Nucleus accumbens (tissue), 56 donors: ENCODE measurements around the gene CBX7.
A peak's percentile ranks its signal among the peaks of the same experiment; 100 is the strongest.

ENCODE experiments used
- DNase-seq, 56 donors: peaks; one replicate each; lab custom pipeline; 2025; lab: John Stamatoyannopoulos, UW

Gene CBX7

GRCh38 chr22:39130152-39130704 lies 22.3 kb downstream of the CBX7 start:
- no peak for DNase-seq

GRCh38 chr22:39129746-39130145 lies 22.7 kb downstream of the CBX7 start:
- no peak for DNase-seq

DNA sequence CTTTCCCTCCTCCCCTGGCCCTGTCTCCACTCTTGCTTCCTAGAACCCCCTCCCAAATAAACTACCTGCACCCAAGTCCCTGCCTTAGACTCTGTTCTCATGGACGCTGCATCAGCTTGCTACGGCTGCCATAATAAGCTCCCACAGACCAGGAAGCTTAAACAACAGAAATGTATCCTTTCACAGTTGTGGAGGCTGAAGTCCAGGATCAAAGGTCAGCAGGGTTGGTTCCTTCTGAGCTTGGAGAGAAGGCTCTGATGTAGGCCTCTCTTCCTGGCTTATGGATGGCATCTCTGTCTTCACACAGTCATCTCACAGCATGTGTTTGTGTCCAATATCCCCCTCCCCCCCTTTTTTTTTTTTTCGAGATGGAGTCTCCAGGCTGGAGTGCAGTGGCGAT lies 23.4 kb downstream of the CBX7 start:
- no peak for DNase-seq

DNA sequence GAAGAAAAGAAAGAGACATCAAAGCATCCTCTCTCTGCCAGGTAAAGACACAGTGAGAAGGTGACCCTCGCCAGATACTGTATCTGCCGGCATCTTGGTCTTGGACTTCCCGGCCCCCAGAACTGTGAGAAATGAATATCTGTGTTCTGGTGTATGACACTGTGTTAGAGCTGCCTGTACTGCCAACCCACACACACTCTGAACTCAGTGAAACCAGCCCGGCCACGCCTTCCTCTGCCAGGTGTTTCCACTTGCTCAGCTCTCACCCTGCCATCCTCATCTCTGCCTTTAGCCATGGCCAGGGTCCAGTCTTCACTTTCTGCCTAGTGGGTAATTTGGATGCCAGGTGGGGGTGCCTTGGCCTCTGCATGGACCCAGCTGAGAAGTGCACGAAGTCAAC lies 24.0 kb downstream of the CBX7 start:
- DNase-seq = no peak

GRCh38 chr22:39125622-39126021 lies 26.9 kb downstream of the CBX7 start:
- no peak for DNase-seq

DNA sequence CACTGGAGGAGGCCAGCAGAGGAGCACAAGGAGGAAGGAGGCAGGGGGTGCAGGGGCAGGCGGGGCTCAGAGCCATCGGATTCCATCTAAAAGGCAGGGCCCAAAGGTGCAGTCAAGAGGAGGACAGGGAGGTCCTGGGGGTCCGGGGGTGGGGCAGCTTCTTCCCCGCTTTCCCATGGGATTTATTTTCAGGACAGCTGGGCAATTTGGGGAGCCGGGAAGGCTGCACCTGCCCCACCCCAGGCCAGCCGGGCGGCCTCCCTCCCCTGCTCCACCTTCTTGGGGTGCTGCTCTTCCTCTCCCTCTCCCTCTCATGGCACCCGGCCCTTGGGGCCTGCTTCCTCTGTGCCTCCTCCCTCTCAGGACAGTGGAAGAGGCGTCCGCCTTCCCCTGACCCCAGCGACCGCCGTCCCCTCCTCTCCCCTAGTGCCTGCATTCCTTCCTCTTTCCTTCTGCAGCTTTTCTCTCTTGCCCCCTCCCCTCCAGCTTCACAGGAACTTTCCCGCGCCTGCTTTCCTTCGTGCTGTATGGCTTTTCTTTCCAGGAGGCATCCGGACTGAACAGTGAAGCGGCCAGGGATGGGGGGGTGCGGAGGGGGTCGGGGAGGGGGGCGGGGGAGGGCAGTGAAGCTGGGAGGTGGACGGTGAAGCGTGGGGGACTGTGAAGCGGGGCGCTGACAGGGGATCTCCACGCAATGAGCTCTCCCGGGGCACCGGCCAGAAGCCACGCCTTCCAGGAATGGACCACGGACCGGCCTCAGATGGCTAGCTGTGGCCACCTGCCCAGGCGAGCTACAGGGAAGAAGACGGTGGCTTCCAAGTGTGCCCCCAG lies 28.5 kb downstream of the CBX7 start:
- DNase-seq = no peak

GRCh38 chr22:39122772-39123470 lies 29.6 kb downstream of the CBX7 start:
- no peak for DNase-seq

GRCh38 chr22:39120983-39121382 lies 31.5 kb downstream of the CBX7 start:
- DNase-seq = no peak

GRCh38 chr22:39117585-39118191 lies 34.8 kb downstream of the CBX7 start:
- DNase-seq = peak in 2 of 56 donors; percentile 17 to 50

DNA sequence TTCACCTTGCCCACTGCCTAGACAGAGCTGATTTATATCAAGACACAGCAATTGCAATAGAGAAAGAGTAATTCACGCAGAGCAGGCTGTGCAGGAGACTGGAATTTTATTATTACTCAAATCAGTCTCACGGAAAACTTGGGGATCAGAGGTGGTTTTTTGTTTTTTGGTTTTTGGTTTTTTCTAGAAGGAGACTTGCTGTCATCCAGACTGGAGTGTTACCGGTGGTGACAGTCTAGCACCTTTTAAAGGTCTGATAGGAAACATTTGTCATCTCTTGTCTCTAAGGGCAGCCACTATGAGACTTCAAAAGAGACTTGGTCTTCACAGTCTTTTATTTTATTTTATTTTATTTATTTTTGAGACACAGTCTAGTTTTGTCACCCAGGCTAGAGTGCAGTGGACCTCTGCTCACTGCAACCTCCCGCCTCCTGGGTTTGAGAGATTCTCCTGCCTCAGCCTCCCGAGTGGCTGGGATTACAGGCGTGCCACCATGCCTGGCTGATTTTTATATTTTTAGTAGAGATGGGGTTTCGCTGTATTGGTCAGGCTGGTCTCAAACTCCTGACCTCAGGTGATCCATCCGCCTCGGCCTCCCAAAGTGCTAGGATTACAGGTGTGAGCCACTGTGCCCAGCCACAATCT lies 36.4 kb downstream of the CBX7 start:
- DNase-seq = no peak

- no peak for DNase-seq
These were observed 36.9 kb downstream of the CBX7 start for GRCh38 chr22:39115570-39115969.

GRCh38 chr22:39114112-39114511 lies 38.4 kb downstream of the CBX7 start:
- no peak for DNase-seq

DNA sequence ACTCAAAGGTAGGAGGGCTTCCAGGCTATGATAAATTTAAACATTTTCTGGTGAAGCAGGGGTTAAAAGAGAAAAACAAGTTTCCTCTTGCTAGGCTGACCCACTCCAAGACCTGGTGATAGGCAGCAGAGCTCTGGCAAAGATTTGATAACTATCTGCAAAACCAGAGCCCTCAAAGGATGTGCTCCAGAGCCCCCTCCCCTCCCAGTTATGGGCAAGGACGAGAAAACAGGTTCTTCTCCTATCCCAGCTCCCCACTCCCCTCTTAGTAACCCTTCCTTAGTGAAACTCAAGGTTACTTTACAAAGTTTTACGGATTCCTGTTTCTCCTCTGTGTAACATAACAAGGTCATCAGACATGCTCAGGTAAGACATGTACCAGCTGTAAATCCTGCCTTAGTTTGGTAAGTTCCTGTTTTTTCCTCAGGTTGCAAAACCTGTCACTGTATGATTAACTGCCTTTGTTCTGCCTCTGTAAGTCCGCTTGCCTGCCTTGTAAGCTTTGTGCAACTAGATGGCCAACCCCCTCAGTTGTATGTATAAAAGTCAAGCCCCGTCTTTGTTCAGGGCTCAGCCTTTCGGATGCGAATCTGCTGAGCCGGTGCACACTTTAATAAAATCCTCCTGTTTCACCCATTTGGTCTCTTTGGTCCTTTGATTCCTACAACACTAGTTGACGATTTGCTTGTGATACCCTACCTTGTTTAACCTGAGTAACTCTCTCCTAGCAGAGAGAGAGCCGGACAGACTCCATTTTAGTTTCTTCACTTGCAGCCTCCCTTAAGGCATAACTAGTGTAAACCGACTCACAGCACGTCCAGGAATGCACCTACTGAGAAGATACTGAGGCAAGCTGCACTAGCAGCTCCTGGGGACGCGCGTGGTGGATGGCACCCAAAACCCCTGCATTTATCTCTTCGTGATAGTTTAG lies 41.6 kb downstream of the CBX7 start:
- no peak for DNase-seq

DNA sequence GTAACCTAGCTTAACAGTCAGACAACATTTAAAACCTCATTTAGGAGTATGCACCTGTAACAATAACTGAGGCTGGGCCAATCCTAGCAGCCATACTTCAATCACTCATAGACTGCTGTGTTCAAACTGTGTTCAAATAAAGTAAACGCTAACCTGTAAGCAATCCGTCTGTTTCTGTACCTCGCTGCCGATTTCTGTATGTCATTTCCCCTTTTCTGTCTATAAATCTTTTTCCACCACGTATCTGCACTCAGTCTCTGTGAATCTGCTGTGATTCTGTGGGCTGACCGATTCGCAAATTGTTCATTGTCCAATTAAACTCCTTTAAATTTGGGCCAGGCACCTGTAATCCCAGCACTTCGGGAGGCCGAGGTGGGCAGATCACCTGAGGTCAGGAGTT lies 43.1 kb downstream of the CBX7 start:
- no peak for DNase-seq

- no peak for DNase-seq
These were observed 44.0 kb downstream of the CBX7 start for GRCh38 chr22:39108487-39108886.

DNA sequence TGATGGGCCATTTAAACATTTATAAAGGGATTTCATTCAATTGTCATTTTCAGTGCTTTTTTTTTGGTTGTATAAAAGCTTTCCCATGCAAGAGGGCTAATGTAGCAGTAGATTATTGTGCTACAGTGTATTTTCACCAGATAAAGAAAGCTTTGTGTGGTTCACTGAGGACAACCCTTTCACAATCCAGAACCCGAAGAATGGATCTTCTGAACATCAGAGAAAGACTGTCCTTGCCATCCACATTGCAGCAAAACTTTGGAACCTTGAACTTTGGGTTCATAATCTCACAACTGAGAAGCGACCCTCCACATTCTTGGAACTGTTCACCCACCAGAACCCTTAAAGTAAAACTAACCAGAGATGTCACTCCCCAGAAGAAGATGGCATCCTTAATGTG lies 46.2 kb downstream of the CBX7 start:
- no peak for DNase-seq

- DNase-seq = no peak
These were observed 49.0 kb downstream of the CBX7 start for GRCh38 chr22:39103431-39103830.

GRCh38 chr22:39101226-39101625 lies 51.3 kb downstream of the CBX7 start:
- no peak for DNase-seq

- no peak for DNase-seq
These were observed 53.9 kb downstream of the CBX7 start for GRCh38 chr22:39098576-39098975.

DNA sequence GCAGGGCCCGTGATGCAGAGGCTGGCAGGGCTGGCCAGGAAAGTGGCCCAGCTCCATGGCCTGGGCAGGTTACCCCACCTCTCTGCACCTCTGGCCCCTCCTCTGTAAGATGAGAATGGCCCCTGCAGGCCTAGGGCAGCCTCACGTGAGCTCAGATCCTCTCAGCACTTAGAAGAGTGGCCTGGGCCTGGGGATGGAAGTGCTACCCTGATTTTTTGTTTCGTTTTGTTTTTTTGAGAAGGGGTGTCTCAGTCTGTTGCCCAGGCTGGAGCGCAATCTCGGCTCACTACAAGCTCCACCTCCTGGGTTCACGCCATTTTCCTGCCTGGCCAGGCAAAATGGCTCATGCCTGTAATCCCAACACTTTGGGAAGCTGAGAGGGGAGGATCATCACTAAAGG lies 54.5 kb downstream of the CBX7 start:
- DNase-seq = no peak
